Lung microvascular endothelial cell (primary cell): ENCODE measurements around the gene ZNF618. TPM values are rescaled to one million over a fixed set of nuclear protein-coding genes. Genes with fewer than 3 reads are reported as not detected.
A peak's percentile ranks its signal among the peaks of the same experiment; 100 is the strongest.

Source experiments
- DNase-seq, 2 donors: peaks; one replicate each; pipeline versions ENCODE4 v3.0.0 to v3.0.0-alpha.2; 2010; ENCODE audit warnings: low read depth in 2 of 2
- total RNA-seq: library from RNA; depleted of rRNA; stranded (reverse); fragments of >200 nt; gene quantifications from 2 replicates; pipeline ENCODE4 v1.2.1, GENCODE V29; 2014

ZNF618 gene, protein sequence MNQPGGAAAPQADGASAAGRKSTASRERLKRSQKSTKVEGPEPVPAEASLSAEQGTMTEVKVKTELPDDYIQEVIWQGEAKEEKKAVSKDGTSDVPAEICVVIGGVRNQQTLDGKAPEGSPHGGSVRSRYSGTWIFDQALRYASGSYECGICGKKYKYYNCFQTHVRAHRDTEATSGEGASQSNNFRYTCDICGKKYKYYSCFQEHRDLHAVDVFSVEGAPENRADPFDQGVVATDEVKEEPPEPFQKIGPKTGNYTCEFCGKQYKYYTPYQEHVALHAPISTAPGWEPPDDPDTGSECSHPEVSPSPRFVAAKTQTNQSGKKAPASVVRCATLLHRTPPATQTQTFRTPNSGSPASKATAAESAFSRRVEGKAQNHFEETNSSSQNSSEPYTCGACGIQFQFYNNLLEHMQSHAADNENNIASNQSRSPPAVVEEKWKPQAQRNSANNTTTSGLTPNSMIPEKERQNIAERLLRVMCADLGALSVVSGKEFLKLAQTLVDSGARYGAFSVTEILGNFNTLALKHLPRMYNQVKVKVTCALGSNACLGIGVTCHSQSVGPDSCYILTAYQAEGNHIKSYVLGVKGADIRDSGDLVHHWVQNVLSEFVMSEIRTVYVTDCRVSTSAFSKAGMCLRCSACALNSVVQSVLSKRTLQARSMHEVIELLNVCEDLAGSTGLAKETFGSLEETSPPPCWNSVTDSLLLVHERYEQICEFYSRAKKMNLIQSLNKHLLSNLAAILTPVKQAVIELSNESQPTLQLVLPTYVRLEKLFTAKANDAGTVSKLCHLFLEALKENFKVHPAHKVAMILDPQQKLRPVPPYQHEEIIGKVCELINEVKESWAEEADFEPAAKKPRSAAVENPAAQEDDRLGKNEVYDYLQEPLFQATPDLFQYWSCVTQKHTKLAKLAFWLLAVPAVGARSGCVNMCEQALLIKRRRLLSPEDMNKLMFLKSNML
- 6.7 and 8.1 TPM in 2 replicates for total RNA-seq

DNA sequence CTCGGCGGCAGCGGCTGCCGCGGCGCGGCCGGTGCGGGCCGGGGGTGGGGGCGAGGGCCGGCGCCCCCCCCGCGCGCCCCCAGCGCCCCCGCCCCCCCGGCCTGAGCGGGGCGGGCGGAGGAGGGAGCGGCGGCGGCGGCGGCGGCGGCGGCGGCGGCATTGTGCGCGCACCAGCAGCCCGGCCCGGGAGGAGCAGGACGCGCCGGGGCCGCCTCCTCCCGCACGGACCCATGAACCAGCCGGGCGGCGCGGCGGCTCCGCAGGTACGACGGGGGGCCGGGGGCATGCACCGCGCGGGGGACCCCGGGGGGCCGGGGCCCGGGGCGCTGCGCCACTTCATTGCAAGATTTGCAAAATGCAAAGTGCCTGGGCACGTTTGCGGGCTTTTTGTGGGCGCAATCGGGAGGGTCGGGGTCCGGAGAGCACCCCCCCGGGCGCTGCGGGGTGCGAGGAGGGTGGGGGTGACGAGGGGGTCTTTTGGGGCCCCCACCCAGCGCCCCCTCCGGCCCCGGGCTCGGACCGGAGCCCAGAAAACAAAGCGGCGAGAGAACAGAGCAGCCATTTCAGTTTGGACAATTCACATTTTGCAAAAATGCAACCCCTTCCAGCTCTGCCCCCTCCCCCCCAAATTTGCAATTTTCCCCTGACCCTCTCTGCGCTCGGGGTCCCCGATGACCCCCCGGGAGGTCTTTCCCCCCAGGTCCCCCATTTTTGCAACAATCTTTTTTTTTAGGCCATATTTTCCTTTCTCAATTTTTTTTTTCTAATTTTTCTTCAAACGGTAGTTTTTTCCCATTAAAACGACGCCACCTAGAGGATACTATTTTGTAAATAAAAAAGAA lies at the start of gene ZNF618:
TSS of gene ZNF618 (plus strand) at position 159 of the 842 bp plus-strand sequence. CDS start at position 231, 72 bp downstream.
- DNase-seq = peak; percentile 28 to 44

DNA sequence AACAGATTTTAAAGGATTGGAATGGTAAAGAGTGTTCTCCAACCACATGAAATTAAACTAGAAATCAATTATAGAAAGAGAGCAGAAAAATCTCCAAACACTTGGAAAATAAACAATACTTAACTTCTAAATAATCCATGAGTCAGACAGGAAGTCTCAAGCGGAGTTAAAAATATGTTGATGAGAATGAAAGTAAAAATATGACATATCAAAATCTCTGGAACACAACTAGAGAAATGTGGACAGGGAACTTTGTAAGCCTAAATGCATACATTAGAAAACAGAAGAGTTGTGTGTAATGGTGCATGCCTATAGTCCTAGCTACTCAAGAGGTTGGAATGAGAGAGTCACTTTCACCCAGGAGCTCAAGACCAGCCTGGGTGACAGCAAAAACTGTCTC lies 47.9 kb upstream of the ZNF618 start:
- DNase-seq = peak in 1 of 2 donors; percentile 37

DNA sequence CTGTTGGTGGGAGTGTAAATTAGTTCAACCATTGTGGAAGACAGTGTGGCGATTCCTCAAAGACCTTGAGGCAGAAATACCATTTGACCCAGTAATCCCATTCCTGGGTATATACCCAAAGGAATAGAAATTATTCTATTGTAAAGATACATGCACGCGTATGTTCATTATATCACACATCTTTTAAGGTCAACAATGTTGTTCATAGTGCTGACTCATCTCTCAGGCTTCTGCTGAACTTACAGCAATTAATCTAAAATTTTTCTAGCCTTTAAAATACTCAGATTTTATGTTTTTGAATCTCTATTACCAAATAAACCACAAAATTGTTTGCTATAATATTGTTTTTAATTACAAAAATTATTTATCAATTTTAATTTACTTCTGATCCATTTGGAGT lies 38.8 kb upstream of the ZNF618 start:
- no peak for DNase-seq

DNA sequence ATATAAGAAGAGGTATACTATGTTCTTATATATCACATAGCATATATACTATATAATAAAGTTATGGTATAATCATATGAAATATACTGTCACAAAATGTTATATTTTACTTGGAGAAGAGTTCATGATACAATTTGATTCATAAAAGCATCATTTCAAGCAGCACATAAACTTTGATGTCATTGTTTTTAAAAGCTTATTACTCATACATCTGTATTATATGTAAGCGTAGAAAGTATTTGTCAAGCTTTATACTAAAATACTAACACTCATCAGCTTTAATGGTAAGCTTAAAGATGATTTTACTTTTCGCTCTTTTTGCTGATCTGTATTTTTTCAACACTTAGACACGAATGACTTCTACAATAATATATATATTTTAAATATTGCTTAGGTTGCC lies 34.0 kb upstream of the ZNF618 start:
- no peak for DNase-seq

DNA sequence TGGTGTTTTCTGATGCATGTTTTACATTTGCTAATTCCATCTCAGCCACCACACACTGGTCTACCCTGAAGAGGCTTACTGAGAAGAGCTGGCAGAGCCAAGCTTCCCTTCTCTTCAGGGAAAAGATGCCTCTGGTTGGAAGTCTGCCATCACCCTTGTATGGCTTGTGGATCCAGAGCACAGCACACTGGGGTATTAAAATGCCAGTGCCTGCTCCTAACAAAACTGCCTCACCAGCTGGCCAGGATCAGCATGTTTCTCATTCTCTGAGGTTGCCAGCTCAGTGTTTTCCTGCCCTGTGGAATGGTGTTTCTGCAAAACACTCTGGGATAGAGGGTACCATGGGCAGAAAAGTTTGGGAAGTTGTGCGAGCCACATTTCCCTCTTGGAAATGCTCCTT lies 31.6 kb upstream of the ZNF618 start:
- no peak for DNase-seq

DNA sequence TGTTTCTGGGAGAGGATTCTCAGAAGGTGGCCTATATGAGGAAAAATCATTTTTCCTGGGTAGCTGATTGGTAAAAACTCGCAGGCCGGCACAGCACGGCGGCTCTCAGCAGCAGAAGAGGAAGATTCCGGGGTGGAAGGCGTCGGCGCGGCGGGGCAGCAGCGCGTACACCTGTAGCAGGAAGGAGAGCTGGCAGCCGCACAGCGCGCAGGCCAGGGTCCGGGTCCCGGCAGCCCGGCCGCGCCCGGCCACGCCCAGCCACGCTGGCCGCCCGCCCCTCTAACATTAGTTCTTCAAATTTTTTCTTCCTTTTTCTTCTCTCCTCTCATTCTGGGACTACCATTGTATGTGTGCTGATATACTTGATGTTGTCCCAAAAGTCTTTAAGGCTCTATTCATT lies 24.8 kb upstream of the ZNF618 start:
- no peak for DNase-seq

DNA sequence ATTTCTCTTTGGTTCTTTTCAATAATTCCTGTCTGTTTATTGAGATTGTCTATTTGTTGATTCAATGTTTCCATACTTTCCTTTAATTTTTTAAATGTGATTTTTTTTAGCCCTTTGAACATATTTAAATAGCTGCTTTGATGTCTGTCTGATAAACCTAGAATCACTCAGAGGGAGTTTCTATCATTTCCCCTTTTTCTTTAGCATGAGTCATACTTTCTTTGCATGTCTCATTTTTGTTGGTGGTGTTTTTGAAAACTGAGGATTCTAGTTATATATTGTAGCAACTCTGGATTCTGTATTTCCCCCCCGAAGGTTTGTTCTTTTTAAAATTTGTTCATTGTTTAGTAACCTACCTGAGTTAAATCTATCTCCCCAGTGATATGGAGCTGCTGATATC lies 24.2 kb upstream of the ZNF618 start:
- no peak for DNase-seq

DNA sequence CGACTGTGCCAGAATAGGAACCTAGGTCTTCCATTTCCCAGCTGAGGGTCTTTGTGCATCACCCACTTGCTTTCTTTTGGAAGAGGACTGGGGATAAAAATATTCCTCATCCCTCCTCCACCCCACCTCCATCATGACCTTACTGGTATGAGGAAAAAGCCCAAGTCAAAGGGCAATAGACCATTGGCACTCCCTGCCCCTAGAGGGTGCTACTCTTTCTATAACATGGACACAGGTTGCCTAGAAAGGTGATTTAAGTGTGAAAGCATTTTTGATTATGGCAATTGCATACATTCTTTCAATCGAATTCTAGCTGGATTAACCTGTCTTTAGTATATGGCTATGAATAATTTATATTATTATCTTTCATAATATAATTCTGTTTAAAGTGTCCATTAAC lies 22.8 kb upstream of the ZNF618 start:
- peak in 1 of 2 donors; percentile 37 for DNase-seq

DNA sequence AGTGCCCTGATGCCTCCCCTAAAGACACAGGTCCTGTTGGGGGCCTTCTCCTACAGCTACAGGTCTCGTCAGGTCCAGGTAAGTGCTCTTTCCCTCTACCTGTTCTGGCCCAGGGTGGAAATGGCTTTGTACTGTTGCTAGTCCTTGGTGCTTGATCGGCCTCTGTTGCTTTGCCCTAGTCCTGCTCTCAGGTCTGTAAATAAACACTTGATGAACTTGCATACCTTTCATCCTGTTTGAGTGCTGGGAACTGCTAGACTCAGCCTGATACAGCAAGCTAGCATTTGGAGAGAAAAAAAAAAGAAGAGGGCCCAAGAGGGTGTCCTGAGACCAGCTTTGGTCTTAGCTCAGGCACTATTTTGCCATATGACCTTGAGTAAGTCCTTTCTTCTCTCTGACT lies 21.8 kb upstream of the ZNF618 start:
- DNase-seq = no peak

DNA sequence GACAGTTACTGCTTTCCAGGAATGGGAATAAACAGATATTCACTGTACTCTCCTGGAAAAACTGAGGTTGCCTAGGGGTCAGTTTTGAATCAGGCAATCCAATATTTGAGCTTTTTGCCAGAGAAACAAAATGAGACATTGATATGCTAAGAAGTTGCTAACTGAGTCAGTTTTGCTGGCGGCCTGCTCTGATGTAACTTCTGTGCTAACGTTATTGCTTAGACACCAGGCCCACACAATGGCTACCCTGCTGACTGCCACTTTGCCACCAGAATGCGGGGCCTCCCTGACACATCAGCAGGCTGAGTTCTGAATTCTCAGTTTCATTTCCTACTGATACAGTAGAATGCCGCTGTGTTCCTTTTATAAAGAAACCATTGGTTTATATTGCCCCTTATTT lies 18.2 kb upstream of the ZNF618 start:
- DNase-seq = no peak

DNA sequence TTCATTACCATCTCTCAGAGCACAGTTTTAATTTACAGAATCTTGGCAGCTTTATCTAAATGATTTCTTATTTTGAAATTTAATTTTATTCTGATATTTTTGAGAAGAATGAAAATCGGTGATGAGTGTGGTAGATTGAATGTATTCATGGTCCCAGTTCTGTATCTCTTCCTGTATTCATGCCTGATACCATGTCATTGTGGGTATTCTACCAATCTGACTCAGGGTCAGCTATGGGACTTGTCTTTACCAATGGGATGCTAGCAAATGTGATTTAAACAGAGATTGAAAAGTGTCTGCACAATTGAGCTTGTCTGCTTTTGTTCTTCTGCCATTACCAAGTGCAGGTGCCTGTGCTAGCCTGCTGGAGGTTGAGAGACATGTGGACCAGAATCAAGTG lies 17.8 kb upstream of the ZNF618 start:
- DNase-seq = no peak

DNA sequence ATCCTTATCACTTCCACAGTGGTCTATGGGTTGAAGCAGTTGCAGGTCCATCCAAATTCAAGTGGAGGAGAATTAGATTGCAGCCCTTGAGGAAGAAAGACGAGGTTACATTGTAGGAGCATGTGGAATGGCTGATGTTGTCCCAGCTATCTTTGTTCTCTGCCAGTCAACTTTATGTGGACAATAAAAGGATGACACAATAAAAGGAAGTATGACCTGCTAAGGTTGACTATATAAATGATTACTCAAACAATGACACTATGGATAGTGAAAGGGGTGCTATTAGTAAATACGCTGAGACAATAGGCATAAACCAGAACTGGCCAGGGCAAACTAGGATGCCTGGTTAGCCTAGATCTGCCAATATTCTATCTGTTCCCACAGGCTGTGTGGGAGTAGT lies 12.8 kb upstream of the ZNF618 start:
- DNase-seq = peak in 1 of 2 donors; percentile 45

DNA sequence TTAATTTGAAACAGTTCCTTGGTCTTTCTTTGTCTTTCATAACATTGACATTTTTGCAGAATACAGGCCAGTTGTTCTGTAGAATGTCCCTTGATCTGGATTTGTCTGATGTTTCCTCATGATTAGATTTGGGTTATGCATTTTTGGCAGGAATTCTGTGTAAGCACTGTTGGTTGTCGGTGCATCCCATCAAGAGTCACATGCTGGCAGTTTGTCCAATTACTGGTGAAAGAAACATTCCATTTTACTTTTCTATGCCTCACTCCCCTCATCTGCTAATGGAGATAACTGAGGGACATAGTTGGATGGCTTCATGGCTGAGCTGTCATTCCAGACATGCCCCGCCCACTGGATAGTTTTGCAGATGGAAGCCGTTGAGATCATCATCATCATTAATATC lies 7.6 kb upstream of the ZNF618 start:
- peak in 1 of 2 donors; percentile 55 for DNase-seq

DNA sequence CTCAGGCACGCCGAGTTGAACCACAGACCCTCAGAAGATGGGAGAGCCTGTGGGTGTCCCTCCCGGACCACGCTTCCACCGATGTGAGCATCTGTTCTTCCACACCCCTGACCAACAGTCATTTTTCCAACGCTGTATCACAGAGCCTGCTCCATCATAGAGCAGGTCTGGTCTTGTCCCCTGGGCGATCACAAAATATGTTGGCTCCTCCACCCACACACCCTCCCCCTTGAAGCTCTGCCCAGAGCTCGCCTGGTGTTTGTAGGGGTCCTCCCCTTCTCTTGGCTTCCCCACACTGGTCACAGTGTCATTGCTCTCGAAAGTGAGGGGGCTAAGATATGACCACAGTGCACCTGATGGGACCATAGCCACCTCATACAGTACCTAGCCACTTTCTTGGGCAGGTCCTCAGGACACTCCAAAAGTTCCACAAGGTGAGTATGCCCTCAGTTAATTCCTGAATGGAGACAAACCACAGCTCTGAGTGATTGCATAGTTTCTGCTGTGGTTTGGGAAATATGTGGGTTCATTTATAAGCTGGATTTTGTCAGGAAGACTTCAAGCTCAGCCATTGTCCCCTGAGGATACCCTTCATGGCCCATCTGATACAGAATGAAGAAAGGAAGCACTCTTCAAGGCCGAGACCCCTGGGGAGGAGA lies 3.5 kb upstream of the ZNF618 start:
- DNase-seq = no peak

DNA sequence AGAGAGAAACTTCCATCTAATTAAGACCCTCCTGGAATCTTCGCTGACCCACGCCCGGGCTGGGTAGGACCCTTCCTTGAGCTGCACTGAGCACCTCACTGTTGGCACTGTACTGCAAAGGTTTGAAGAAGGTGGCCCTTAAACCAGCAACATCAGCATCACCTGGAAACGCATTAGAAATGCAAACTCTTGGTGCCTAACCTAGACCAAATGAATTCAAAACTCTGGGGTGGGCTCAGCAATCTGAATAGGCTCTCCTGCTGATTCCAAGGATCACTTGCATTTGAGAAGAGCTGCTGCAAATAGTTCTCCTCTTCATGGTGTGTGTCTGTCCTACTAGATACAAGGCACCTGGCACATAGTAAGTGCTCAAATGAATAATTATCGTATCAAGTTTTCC lies 2.7 kb upstream of the ZNF618 start:
- DNase-seq = no peak

DNA sequence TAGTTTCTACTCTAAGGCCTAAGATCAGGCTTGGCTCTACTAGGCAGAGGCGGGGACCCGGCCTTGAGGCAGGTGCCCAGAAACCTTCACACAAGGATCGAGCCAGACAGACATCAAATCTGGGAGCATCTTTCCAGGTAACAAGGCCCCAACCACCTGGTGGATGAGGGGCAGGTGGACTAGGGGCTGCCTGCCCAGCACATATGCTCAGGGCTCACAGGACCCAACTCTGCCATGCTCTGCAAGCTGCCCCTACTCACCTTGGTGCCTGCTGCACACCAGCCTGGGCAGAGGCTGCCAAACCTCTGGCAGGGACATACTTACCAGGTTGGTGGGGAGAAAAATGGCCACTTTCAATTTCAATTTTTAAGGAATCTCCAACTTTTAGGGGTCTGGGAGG lies 2.2 kb upstream of the ZNF618 start:
- DNase-seq = no peak

DNA sequence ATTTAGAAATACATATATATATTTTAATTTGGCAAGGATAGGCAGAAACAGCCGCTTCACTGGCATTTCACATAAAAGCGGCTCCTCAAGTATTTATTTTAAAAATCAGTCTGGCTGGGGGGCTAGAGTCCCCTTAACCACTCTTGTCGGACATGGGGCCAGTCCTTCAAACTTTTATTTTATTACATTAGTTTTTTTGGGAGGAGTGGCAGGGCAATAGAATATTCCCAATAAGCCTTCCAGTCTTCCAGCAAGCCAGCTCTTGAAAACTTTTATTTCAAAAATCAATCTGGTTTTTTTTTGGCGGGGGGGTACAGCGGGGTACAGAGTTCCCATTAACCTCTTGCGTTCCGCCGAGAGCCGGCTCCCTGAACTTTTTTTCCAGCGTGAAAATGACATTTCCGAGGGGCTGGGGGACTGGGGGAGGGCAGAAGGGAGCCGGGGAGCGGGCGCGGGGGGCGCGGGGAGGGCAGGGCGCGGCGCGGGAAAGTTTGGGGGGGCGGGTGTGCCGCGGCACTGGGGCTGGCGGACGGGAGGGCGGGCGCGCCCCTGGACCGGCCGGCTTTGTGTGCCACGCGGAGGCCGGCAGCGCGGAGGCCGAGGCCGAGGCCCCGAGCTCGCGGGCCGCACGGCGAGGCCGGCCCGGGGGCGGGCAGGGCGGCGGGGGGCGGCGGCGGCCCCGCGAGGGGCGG lies 504 bp upstream of the ZNF618 start:
- peak; percentile 21 to 31 for DNase-seq

DNA sequence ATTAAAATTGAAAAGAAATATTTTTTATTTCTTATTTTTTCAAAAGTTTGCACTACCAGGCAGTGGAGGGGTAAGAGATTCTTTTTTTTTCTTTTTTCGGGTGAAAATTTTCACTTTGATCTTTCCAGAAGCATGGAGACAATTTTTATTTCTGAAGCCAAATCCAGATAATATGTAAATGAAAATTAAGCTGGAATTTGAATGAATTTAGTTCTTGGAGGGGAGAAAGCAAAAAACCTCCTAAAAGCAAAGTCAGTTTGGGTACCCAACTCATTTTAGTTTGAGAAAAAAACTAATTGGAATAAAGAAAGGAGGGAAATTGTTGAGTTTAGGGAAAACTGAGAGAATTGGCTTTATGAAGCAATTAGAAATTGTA lies 872 bp downstream of the ZNF618 start:
- DNase-seq = no peak

DNA sequence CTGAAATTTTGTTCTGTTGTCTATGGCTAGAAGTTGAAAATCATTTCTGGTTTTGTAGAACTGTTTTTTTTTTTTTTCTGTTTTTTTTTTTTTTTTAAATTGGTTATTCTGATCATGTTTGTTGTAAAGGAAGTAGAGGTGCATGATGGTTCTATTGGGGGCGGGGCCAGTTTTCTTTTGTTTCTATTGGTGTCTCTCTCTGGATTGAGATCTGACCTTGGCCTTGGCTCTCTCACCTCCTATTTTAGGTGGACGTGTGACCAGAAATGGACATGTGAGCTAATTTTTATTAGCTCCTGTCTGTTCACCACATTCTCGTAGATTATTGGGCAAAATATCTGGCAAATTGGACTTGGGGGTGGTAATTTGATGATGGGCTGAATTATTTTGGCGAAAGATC lies 3.2 kb downstream of the ZNF618 start:
- no peak for DNase-seq

DNA sequence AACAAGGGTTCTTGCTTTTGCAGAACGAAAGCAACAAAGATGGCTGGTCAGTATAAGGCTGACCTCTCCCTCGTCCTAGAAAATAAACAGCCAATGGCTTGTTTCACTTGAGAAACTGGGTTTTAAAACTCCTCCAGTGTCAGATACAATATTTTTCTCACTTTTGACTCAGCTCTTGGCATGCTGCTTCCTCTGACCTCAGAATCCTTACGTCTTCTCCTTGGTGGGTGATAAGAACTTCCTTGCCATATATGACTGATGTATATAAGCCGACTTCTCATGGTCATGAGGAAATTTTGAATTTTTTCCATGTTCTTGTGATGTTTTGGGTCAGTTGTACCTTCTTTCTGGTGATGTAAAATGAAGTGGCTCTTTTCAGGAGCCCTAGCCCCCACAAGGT lies 3.8 kb downstream of the ZNF618 start:
- DNase-seq = peak in 1 of 2 donors; percentile 38

DNA sequence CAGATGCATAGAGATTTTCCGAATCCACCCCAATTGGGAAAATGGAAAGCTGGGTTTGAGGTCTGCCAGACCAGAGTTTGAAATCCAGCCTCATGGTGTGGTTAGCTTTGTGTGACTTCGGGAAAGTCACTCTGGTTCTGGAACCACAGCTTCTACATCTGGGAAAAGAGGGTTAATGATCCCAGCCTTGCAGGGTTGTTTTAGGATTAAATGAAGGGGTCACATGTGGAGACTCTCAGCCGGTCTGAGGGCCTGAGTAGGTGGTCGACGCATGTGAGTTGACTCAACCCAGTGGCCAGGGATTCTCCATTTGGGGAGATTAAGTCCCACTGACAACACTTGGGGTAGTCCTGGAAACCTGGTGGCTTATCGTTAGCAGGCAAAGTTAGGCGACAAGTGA lies 6.1 kb downstream of the ZNF618 start:
- DNase-seq = no peak
